G401 (cell line): ENCODE data around the gene ZNF417. TPM values are rescaled to one million over a fixed set of nuclear protein-coding genes. Genes with fewer than 3 reads are reported as not detected.
"Not testable (repeated sequence)": the region's sequence is repeated elsewhere in the genome, so short reads cannot be mapped to it uniquely, and the experiment has no call there.

Experiments used
- DNase-seq: peaks from one replicate; pipeline ENCODE4 v3.0.0-alpha.2; 2015; ENCODE audit warnings: low spot score
- in situ Hi-C: cut with HindIII; loops from 2 replicates; pipeline ENCODE4 v1.10.0; 2016; ENCODE audit warnings: low sequenced_read_pairs, mixed read lengths
- total RNA-seq: library from RNA; depleted of rRNA; stranded (reverse); fragments of >200 nt; shearing (Covaris generic); gene quantifications from 2 replicates; pipeline ENCODE4 v1.2.3, GENCODE V29; 2014; rRNA removed

ZNF417 gene
- total RNA-seq = 6.0 and 9.7 TPM in 2 replicates

DNA sequence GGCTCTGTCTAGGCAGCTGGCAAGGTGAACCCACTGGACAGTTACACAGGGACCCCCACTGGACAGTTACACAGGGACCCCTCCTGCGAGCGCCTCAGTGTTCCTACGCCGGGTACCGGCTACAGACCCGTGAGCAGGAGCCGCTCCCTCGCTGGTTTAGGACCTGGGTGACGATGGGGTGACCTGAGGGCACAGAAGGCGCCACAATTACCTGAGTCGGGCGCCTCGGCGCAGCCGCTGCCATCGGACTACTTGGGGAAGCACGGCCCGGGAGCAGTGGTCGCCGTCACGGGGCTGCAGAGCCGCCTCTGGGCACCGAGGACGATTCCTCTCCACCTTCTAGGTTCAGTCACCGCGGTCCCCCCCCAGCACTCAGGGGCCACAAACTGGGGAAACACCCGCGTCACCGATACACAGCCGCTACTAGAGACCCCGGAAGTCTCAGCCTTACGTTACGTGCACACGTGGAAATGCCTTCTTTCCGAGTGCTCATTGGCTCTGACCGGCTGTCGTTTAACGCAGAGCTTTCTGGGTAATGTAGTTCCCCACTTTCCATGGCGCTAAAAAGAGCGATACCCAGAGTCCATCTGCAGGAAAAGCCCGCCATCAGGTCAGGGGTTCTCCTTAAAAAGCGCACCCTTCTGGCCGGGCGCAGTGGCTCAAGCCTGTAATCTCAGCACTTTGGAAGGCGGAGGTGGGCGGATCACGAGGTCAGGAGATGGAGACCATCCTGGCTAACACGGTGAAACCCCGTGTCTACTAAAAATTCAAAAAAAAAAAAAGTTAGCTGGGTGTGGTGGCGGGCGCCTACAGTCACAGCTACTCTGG, at the start of gene ZNF417:
Gene ZNF417 (minus strand): TSS at position 425 of the 828 bp plus-strand sequence. CDS start 181 bp downstream, at position 244.
- DNase-seq = peak; percentile 98
- in situ Hi-C loops = not testable (repeated sequence)

DNA sequence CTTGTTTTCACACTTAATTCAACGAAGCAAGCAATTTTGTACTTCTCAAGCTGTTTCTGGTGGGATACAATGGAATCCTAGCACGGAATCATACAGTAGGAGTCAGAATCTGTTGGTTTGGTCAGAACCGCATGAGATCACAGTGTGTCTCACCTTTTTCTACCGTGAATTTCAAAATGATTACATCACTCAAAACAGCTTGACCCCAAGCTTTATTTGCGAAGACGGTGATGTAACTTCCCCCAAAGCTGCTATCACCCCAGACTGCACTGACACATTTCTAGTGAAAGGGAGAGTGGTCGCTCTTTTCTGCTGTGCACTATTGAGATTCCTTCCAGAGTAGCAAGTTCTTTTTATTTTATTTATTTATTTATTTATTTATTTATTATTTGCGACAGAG, 48.4 kb upstream of the ZNF417 start:
- in situ Hi-C loops = no loop called here
- DNase-seq = no peak

DNA sequence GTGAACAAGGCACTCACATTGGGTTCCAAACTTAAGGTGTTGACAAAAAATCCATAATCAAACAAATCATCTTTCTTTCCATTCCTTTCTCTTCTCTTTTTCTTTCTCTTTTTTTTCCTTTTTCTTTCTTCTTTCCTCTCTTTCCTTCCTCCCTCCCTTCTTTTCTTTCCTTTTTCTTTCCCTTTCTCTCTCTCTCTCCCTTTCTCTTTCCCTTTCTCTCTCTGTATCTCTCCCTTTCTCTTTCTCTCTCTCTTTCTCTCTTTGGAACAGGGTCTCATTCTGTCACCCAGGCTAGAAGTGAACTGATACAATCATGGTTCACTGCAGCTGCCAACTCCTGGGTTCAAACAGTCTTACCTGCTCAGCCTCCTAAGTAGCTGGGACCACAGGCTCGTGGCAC, 45.4 kb upstream of the ZNF417 start:
- DNase-seq = no peak
- in situ Hi-C loops = no loop called here

DNA sequence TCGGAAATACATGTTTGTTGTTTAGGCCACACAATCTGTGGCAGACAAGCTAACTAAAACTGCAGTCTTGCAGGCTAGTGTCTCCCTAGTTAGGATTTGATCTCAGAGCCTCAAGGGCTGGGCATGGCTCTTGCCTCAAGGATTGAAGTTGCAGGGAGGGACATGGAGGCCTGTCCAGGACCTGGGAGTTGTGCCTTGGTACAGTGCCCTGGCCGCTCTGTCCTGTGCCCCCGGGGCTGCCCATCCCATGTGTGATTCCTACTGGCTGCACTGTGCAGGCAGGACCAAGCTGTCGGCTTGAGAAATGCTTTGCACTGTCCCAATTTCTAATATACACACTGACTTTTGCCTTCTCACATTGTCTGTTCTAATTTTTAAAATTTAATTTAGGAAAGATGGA, 38.6 kb upstream of the ZNF417 start:
- in situ Hi-C loops = no loop called here
- DNase-seq = no peak

DNA sequence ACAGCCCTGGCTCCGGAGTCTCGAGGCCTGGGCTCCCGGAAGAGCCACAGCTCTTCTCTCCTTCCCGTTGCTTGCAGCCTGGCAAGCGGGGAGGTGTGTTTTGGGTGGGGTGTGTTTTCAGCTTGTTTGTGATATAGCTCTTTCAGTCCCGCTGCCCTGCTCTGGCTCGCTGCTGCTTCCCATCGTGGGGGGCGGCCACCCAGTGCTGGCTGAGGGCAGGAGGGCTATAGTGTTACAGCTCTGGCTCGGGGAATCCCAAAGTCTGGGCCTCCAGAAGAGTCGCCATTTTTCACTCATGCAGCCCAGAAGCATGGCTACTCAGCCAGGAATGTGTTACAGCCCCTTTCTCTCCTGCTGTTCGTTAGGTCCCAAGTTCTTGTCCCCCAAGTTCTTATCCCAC, 33.3 kb upstream of the ZNF417 start:
- no peak for DNase-seq
- in situ Hi-C loops = no loop called here

DNA sequence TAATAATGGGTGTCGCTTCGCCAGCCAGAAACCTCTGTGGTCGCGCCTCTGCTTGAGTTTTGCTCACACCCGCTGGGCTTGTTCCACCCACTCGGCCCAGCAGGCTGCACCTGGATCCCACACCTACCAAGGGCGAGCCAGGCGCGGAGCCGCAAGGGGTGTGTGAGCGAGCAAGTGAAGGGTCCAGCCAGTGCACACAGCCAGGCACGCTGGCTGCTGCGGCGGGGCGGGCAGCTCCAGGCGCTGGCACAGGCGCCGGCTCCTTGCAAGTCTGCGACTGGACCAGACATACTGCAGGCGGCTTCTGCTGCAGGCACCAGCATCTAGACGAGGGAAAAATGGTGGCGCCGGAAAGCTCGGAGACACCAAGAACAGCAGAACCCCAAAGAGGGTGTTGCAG, 32.9 kb upstream of the ZNF417 start:
- no peak for DNase-seq
- in situ Hi-C loops = no loop called here

DNA sequence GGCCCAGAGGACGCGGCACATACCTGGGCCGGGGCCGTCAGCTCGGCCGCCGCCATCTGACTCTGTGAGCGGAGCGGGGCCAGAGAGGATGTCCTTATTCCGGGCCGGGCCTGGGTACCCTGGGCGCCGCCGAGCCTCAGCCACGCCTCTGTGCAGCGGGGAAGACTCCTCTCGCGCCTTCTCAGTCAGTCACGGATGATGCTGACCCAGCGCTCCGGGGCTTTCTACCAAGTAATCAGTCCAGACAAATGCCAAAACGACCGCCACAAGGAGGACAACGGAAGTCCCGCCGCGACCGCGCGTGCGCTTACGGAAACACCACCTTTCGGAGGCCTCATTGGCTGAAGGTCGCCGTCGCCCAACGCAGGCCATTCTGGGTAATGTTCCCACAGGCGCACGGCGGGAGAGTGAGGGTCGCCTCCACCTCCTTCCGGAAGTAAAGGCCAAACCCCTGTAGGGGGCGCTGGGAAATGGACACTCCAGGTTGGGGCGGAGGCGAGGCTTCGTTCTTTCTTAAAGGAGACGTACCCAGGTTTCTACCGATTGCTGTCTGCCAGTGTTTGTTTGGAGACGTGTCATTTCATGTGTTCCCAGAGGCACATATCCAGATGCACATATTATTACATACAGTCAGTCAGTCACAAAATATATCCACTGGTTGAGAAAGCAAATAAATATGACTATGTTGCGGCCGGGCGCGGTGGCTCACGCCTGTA, 31.2 kb upstream of the ZNF417 start, which contains the start of gene ZNF256:
Gene ZNF256 (minus strand): TSS at position 288 of the 716 bp plus-strand sequence. CDS start 232 bp downstream, at position 56.
- in situ Hi-C loops = no loop called here
- peak; percentile 98 for DNase-seq

DNA sequence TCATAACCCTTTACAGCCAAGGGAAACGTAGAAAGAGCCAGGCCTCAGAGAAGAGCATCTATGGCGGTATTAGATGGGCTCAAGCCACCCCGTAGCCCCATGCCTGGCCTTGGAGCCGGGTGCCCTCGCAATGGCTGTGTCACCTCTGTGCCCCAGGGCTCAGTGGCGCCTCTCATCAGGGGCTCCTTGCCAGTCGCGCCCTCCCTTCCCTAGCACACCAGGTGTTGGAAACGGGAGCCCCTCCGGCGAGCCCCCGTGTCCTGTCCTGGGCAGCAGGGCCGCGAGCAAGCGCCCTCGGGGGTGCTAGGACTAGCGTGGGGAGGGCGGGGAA, 30.7 kb upstream of the ZNF417 start:
- no peak for DNase-seq
- in situ Hi-C loops = no loop called here

DNA sequence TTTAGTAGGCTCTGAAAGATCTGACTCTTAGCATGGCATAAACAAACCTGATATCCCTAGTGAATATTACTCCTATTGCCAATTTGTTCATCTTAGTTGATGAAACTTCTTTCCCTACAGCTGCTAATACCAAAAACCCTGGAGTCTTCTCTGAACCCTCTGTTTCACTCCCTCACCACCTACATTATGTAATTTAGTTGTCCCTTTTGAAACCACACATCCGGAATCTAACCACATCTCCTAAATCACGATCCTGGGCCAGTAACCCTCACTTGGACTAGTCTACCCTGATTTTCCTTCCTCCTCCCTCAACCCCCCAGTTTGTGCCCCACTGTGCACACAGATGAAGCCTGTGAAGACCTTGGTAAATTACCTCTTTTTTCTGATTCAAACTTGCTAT, 29.9 kb upstream of the ZNF417 start:
- in situ Hi-C loops = no loop called here
- no peak for DNase-seq

DNA sequence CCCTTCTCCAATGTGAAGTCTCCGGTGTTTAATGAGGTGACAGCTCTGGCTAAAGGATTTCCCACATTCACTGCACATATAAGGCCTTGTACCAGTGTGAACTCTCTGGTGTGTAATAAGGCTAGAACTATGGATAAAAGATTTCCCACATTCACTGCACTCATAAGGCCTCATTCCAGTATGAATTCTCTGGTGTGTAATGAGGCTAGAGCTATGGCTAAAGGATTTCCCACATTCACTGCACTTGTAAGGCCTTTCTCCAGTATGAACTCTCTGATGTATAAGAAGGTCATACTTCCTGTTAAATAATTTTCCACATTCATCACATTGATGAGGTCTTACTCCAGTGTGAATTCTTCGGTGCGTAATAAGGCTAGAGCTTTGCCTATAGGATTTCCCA, 25.2 kb upstream of the ZNF417 start:
- in situ Hi-C loops = no loop called here
- DNase-seq = no peak

DNA sequence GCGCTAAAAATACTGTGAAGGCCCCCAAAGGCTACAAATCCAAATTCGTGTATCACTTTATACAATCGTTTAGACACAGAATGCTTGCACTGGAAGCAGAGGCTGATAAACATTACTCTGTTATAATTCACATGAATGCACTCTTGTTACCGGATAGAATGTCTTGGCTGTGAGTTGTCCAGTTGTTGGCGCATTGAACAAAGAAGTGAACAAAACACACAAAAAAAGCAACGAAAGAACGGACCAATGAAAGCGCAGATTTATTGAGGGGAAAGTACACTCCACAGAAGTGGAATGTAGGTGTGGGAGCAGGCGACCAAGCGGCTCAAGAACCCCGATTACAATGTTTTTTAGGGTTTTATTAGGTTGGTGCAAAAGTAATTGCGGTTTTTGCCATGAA, 19.3 kb upstream of the ZNF417 start:
- in situ Hi-C loops = no loop called here
- no peak for DNase-seq

DNA sequence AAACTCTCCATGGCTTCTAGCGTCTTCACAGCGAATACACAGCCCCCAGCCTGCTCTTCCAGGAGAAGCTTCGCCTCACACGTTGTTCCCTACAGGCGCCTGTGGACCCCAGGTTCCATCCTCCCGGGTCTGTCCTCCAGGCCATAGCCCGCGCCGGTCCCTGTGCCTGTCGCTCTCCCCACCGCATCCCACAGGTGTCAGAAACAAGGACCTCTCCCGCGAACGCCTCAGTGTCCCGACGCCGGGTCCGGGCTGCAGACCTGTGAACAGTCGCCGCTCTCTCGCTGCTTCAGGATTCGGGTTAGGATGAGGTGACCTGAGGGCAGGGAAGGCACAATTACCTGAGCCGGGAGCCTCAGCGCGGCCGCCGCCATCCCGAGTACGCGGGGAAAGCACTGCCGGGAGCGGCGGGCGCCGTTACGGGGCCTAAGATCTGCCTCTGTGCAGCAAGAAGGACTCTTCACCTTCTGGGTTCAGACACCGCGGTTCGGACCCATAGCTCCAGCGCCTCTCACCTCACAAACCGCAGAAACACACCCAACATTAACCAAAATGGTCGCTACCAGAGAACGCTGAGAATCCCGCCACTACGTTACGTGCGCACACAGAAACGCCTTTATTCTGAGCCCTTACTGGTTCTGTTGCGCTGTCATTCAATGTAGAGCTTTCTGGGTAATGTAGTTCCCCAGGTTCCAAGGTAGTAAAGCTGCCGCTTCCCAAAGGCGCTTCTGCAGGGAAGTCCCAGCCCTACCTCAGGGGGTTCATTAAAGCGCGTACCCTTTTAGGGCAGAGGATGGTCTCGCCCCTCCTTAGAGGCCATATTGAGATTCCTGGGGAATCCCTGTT, 18.7 kb upstream of the ZNF417 start, which contains the start of gene ZNF418:
Gene ZNF418 (minus strand): TSS at position 583 of the 846 bp plus-strand sequence. CDS start 1,580 bp downstream, outside the sequence.
- peak; percentile 96 for DNase-seq
- in situ Hi-C loops = no loop called here

DNA sequence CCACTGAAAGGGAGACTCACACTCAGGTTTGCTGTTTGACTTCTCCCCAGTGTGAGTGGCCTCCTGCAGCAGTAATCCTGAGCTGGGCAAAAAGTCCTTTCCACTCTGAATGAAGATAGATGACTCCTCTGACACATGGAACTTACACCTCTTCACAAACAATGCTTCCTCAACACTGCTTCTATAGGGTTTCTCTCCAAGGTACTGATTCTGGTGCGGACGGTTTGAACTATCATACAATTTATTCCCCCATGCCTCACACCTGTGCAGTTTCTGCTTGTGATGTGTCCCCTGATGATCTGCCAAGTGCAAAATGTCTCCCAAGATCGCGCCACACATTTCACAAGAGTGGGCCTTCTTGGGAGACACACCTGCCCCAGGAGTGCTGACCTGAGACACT, 11.2 kb upstream of the ZNF417 start:
- in situ Hi-C loops = no loop called here
- DNase-seq = no peak

DNA sequence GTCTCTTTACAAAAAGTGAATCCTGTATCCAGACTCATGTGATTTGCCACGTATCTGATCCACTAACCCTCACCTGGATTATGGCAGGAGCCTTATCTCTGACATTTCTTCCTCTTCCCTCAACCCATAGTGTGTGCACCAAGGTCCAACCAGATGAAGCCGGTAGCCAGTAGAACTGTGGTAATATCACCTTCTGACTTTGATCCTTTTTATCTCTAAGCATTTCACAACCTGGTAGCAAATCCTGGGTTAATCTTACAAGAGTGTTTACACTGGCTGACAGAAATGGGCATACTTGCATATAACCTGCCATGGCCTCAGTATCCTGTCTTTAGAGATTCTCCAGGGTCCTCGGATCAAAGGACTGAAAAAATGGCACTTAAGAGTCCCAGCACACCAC, 1.9 kb downstream of the ZNF417 start:
- no peak for DNase-seq
- in situ Hi-C loops = no loop called here

DNA sequence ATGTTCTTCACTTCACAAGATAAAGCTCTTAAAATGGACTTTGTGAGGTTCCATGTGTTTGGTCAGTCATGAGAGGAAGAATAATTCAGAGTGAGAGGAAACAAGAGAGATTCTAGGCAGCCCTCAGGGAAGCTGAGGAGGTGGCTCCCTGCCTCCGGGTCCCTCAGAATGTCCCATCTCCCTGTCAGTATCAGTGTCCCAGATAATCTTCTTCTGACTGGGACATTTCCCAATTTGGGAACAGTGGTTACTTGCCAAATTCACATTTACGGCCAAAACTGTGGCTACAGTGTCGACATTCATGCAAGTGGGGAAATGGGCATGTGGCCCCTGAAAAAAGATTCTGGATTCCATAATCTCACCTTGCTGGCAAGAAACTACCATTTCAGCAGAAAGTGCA, 9.0 kb downstream of the ZNF417 start:
- in situ Hi-C loops = no loop called here
- no peak for DNase-seq

DNA sequence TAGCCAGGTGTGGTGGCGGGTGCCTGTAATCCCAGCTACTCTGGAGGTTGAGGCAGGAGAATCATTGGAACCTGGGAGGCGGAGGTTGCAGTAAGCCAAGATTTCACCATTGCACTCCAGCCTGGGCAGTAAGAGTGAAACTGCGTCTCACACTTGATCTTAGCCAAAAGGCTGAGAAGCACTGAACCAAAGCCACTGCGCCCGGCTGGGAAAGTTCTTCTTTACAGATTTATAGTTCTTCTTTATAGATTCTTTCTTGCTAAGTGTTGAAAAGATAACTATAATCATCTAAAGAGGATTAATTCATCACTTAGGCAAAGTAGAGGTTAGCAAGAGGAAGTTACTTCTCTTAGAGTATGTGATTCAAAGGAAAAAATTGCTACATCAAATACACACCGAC, 11.1 kb downstream of the ZNF417 start:
- in situ Hi-C loops = no loop called here

DNA sequence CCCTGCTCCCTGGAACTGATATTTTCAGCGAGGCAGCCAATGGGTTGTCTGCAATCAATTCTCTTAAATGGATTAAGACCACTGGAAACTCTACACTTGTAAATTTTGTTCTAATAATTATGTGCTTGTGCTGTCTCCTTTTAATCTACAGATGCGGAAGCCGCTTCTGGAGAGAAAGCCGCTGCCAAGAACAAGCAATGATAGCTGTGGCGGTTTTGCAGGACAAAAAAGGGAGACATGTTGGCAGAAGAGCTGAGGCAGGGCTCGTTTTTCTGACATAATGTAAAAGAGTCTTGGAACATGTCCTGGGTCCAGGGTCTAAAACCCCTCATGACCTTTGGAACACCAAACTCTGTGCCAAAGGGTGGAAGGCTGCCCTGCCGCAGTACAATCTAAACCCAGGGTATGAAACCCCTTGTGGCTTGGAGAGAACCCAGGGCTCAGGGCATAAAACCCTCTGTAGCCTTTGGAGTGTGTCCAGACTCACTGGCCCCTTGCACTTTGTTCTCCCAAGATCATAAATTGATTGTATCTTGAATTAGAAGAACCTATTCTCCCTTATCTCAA, 12.7 kb downstream of the ZNF417 start:
- no peak for DNase-seq
- in situ Hi-C loops = no loop called here

More for the DNA sequence above, 11.1 kb downstream of the ZNF417 start:
- no peak for DNase-seq

DNA sequence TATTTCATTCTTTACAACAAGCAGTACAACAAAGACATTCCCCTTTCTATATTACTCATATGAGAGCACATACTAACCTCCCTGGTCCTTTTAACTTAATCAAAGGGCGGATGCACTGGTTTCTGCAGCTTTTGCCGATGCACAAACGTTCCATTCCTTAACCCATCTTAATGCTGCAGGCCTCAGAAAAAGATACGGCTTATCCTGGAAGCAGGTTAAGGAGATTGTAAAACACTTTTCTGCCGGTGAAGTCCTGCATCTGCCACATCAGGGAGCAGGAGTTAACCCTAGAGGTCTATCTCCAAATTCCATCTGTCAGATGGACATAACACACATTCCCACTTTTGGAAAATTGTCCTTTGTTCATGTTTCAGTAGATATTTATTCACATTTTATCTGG, 16.1 kb downstream of the ZNF417 start:
- in situ Hi-C loops = no loop called here
- DNase-seq = no peak

DNA sequence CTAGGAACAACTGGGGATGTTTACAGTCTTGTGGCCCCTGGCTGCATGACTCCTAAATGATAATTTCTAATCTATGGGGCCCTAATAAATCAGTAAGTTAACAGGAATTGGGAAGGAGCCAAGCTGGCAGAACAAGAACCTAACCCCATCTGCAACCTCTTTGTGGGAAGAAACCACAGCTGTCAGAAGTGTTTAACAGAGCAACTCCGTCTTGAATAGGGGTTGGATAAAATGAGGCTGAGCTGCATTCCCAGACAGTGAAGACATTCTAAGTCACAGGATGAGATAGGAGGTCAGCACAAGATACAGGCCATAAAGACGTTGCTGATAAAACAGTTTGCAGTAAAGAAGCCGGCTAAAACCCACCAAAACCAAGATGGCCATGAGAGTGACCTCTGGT, 25.7 kb downstream of the ZNF417 start:
- DNase-seq, in situ Hi-C loops: not testable (repeated sequence)
